Adipose tissue (tissue), 3 donors: ENCODE results near the gene B4GALT7. TPM values are rescaled to one million over a fixed set of nuclear protein-coding genes. Genes with fewer than 3 reads are reported as not detected.
"Not testable (repeated sequence)": the region's sequence is repeated elsewhere in the genome, so short reads cannot be mapped to it uniquely, and the experiment has no call there.

Experiments used
- H3K27ac ChIP-seq: one replicate; pipeline ENCODE4 v1.5.1; 2013; ENCODE audit warnings: low read depth, low read length
- WGBS, 3 donors: extraction: QIAGEN DNeasy Blood & Tissue Kit; methylation state at CpG; one replicate each; pipeline ENCODE4 v1.1.7; 2013; 5-methylcytosine and 5-hydroxymethylcytosine counted together
- polyA plus RNA-seq, 3 donors: library from polyadenylated mRNA; stranded (reverse); fragments of 200-250 nt; gene quantifications; one replicate each; pipeline ENCODE4 v1.2.3, GENCODE V29; 2013
- donor health status: healthy with polysubstance abuse.
- donor health status: Bipolar disorder and iron deficiency.
- donor health status: healthy.

B4GALT7 gene
- polyA plus RNA-seq: 10 to 100 TPM; 21.6 to 45.4 (median 23.8) TPM

GRCh38 chr5:177599731-177600507, at the start of gene B4GALT7:
Gene B4GALT7 (plus strand): TSS chr5:177600132. CDS start chr5:177600211, 79 bp downstream.
- no peak within 1 kb of the TSS for H3K27ac ChIP-seq
- 0 to 1% (median 0%) methylated on average over 56 to 85 of the region's 86 CpGs for WGBS, 3 donors

- 41 to 50% (median 44%) methylated on average over 15 to 16 of the region's 16 CpGs for WGBS, 3 donors
Observed at GRCh38 chr5:177552839-177553455, 47.0 kb upstream of the B4GALT7 start.

GRCh38 chr5:177553671-177554429, 46.1 kb upstream of the B4GALT7 start:
- H3K27ac ChIP-seq: peak overlapping the region; percentile 42
- 0% methylated on average over 66 to 71 of the region's 72 CpGs for WGBS, 3 donors

More at GRCh38 chr5:177552839-177553455, 47.0 kb upstream of the B4GALT7 start:
- no peak overlapping the region for H3K27ac ChIP-seq

- WGBS, 3 donors: 6 to 10% (median 10%) methylated on average over 30 to 49 of the region's 49 CpGs
- H3K27ac ChIP-seq: peak within 1 kb of the TSS; percentile 42
Observed at GRCh38 chr5:177554474-177555111, 45.3 kb upstream of the B4GALT7 start, which contains the start of gene FAM193B. Gene FAM193B (minus strand): TSS chr5:177554563. CDS start chr5:177554458, 105 bp downstream.

- H3K27ac ChIP-seq: no peak overlapping the region
- 56 to 95% (median 92%) methylated on average over 2 of the region's 2 CpGs for WGBS, 3 donors
Observed at GRCh38 chr5:177555228-177555627, 44.7 kb upstream of the B4GALT7 start.

- no peak overlapping the region for H3K27ac ChIP-seq
- WGBS, 3 donors: 93 to 95% (median 94%) methylated on average over 5 of the region's 5 CpGs
Observed at GRCh38 chr5:177555665-177556064, 44.3 kb upstream of the B4GALT7 start.

GRCh38 chr5:177557041-177557647, 42.8 kb upstream of the B4GALT7 start:
- 52 to 60% (median 58%) methylated on average over 4 of the region's 4 CpGs for WGBS, 3 donors
- no peak overlapping the region for H3K27ac ChIP-seq

GRCh38 chr5:177557796-177558195, 42.1 kb upstream of the B4GALT7 start:
- H3K27ac ChIP-seq: no peak overlapping the region
- 87 to 90% (median 88%) methylated on average over 5 of the region's 5 CpGs for WGBS, 3 donors

- WGBS, 3 donors: 38 to 61% (median 60%) methylated on average over 7 to 8 of the region's 8 CpGs
- not testable (repeated sequence) for H3K27ac ChIP-seq
Observed at GRCh38 chr5:177559446-177559941, 40.4 kb upstream of the B4GALT7 start.

- 69 to 75% (median 74%) methylated on average over 8 of the region's 8 CpGs for WGBS, 3 donors
Observed at GRCh38 chr5:177565046-177565445, 34.9 kb upstream of the B4GALT7 start.

GRCh38 chr5:177568326-177568725, 31.6 kb upstream of the B4GALT7 start:
- H3K27ac ChIP-seq: no peak overlapping the region
- WGBS, 3 donors: 73 to 75% (median 75%) methylated on average over 7 of the region's 7 CpGs

More at GRCh38 chr5:177565046-177565445, 34.9 kb upstream of the B4GALT7 start:
- no peak overlapping the region for H3K27ac ChIP-seq

GRCh38 chr5:177569894-177570293, 30.0 kb upstream of the B4GALT7 start:
- WGBS, 3 donors: 67 to 88% (median 85%) methylated on average over 2 of the region's 2 CpGs
- no peak overlapping the region for H3K27ac ChIP-seq

GRCh38 chr5:177575488-177575887, 24.4 kb upstream of the B4GALT7 start:
- WGBS, 3 donors: 42 to 62% (median 51%) methylated on average over 1 of the region's 1 CpG
- H3K27ac ChIP-seq: no peak overlapping the region

- no peak overlapping the region for H3K27ac ChIP-seq
Observed at GRCh38 chr5:177576169-177576568, 23.8 kb upstream of the B4GALT7 start.

GRCh38 chr5:177578316-177578715, 21.6 kb upstream of the B4GALT7 start:
- H3K27ac ChIP-seq: no peak overlapping the region
- 86 to 92% (median 88%) methylated on average over 8 of the region's 8 CpGs for WGBS, 3 donors

More at GRCh38 chr5:177576169-177576568, 23.8 kb upstream of the B4GALT7 start:
- 74 to 89% (median 79%) methylated on average over 10 of the region's 10 CpGs for WGBS, 3 donors

- no peak overlapping the region for H3K27ac ChIP-seq
- WGBS, 3 donors: 33 to 44% (median 42%) methylated on average over 13 of the region's 13 CpGs
Observed at GRCh38 chr5:177588413-177588909, 11.5 kb upstream of the B4GALT7 start.

GRCh38 chr5:177590406-177590805, 9.5 kb upstream of the B4GALT7 start:
- 76 to 90% (median 77%) methylated on average over 1 of the region's 1 CpG for WGBS, 3 donors
- no peak overlapping the region for H3K27ac ChIP-seq

- 14 to 17% (median 14%) methylated on average over 8 of the region's 8 CpGs for WGBS, 3 donors
- H3K27ac ChIP-seq: no peak overlapping the region
Observed at GRCh38 chr5:177591690-177592009, 8.3 kb upstream of the B4GALT7 start.
